Glomerular visceral epithelial cell (primary cell): ENCODE data around the gene GAP43.

ENCODE experiments used
- DNase-seq: peaks from one replicate; pipeline ENCODE4 v3.0.0-alpha.2; 2016; ENCODE audit errors: extremely low spot score

Gene GAP43

DNA sequence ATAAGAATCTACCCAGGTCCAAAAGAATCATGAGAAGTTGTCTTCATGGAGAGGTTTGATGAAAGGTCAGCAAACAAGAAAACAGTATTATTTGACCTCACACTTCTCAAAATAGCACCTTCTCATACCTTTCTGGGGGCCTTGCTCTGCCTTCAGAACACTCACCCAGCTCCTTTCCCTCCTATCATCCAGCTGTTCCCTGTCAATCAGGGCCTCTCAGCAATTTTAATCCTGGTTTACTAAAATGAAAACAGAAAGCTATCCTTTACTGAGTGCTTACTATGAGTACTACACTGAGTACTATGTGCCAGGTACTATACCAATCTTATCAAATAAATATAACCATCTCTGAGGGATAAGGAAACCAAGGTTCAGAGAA, 138.6 kb downstream of the GAP43 start:
- no peak for DNase-seq

DNA sequence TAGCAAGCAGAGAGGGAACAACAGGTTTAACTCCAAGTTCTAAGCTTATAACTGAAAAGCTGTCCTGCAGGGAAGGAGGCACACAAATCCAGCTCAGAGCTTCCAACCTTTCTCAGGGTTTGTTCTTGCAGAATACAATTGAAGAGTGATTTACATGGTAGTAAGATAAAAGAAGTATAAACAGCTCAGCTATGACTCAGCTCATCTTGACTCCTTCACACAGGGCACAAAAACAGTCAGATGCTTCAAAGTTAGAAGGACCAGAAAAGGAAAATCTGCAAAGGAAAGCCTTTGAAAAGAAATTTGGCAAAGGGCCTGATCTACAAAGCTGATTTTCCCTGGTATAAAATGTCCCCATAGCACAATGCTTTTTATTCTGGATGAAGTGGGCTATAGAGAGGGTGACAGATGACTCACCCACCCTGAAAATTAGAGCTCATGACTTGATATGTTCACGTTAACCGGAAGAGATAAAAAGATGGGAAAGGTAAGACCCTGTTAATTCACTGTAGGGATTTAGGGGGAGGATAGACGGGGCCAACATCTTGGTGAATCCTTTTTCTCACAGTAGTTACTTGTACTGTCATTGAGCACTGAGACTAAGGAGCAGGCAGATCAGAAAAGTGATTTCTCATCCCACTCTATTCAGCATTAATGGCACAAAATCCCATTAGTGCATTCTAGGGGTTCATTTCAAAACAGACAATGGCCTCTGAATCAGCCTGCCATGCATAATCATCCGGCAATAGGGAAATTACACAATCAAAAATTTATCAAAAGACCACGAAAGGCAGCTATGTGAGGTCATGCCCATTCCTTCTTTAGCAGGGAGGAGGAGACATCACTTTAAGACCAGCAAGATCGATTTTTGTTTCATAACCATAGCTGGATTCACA, 143.5 kb downstream of the GAP43 start:
- DNase-seq, result no peak

GRCh38 chr3:115768661-115769060, 145.4 kb downstream of the GAP43 start:
- DNase-seq, result no peak
